KMS-11 (cell line): ENCODE data around the gene NKX1-2.

ENCODE experiments used
- H2AFZ ChIP-seq: fragments of 200-600 bp; sonication (generic); 2 replicates; pipeline ENCODE4 v1.6.1; 2016; ENCODE audit warnings: antibody characterized with exemption, mixed run types, low read depth
- H3K27ac ChIP-seq: fragments of 200-600 bp; sonication (generic); 2 replicates; pipeline ENCODE4 v1.6.1; 2016; ENCODE audit warnings: mild to moderate bottlenecking, mixed run types
- H3K27me3 ChIP-seq: fragments of 200-600 bp; sonication (generic); 2 replicates; pipeline ENCODE4 v1.6.1; 2017; ENCODE audit warnings: mild to moderate bottlenecking, low read depth, mixed run types, moderate library complexity; ENCODE audit not compliant: insufficient read depth
- H3K36me3 ChIP-seq: fragments of 200-600 bp; sonication (generic); 2 replicates; pipeline ENCODE4 v1.6.1; 2017; ENCODE audit warnings: mild to moderate bottlenecking, mixed run types; ENCODE audit not compliant: insufficient read depth
- H3K4me1 ChIP-seq: fragments of 200-600 bp; sonication (generic); 2 replicates; pipeline ENCODE4 v1.6.1; 2016; ENCODE audit warnings: mild to moderate bottlenecking, low read depth, mixed run types; ENCODE audit not compliant: poor library complexity, severe bottlenecking
- H3K4me2 ChIP-seq: fragments of 200-600 bp; sonication (generic); 2 replicates; pipeline ENCODE4 v1.7.0; 2016; ENCODE audit warnings: mild to moderate bottlenecking, mixed run types
- H3K4me3 ChIP-seq: fragments of 200-600 bp; sonication (generic); IDR thresholded peaks from 2 replicates; pipeline ENCODE4 v1.6.1; 2017; ENCODE audit warnings: low read depth, low read length, mixed read lengths; ENCODE audit not compliant: insufficient read depth
- H3K79me2 ChIP-seq: fragments of 200-600 bp; sonication (generic); 2 replicates; pipeline ENCODE4 v1.6.1; 2016; ENCODE audit warnings: low read depth, mixed run types; ENCODE audit not compliant: insufficient read depth
- H3K9ac ChIP-seq: fragments of 200-600 bp; sonication (generic); 2 replicates; pipeline ENCODE4 v1.6.1; 2016; ENCODE audit warnings: mild to moderate bottlenecking, mixed run types
- H4K20me1 ChIP-seq: fragments of 200-600 bp; sonication (generic); 2 replicates; pipeline ENCODE4 v1.6.1; 2016; ENCODE audit warnings: mild to moderate bottlenecking, mixed run types; ENCODE audit not compliant: insufficient read depth
- TF ChIP-seq, protein P1 (sequence below): fragments of 200-600 bp; sonication (generic); conservative IDR thresholded peaks from 2 replicates; pipeline ENCODE4 v1.6.1; 2017; ENCODE audit warnings: low read depth, mild to moderate bottlenecking, antibody characterized with exemption, low read length, moderate library complexity, mixed read lengths

The NKX1-2 gene

DNA sequence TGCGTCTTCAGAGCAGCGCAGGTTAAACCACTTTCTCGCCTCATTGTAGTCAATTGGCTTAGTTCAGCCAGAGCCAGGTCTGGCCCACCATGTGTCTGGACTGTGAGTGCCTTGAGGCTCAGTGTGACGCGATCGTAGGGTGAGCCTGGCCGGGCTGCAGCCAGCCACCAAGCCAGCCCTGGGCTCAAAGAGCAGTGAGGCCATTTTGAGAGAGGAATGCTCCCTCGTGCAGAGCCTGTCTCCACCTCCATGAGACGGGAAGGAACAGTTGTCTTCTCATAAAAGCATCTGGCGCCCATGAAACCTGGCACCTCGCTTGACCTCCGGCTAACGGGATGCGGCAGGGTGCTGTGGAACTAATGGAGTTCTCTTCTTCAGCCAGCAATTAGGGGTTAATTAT is 46.3 kb upstream of the NKX1-2 start:
- Histone ChIP-seq H3K9ac (no peak overlapping the region), H3K27ac (no peak overlapping the region), H3K4me1 (no peaks in the 10 kb centered on the region), H4K20me1 (no peaks in the 10 kb centered on the region), H3K27me3 (no peaks in the 10 kb centered on the region), H3K4me3 (no peak overlapping the region), H2AFZ (no peak overlapping the region), H3K36me3 (no peaks in the 10 kb centered on the region), H3K4me2 (no peak overlapping the region), H3K79me2 (no peaks in the 10 kb centered on the region)
- TF ChIP-seq, protein P1, sequence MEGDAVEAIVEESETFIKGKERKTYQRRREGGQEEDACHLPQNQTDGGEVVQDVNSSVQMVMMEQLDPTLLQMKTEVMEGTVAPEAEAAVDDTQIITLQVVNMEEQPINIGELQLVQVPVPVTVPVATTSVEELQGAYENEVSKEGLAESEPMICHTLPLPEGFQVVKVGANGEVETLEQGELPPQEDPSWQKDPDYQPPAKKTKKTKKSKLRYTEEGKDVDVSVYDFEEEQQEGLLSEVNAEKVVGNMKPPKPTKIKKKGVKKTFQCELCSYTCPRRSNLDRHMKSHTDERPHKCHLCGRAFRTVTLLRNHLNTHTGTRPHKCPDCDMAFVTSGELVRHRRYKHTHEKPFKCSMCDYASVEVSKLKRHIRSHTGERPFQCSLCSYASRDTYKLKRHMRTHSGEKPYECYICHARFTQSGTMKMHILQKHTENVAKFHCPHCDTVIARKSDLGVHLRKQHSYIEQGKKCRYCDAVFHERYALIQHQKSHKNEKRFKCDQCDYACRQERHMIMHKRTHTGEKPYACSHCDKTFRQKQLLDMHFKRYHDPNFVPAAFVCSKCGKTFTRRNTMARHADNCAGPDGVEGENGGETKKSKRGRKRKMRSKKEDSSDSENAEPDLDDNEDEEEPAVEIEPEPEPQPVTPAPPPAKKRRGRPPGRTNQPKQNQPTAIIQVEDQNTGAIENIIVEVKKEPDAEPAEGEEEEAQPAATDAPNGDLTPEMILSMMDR = no peak

DNA sequence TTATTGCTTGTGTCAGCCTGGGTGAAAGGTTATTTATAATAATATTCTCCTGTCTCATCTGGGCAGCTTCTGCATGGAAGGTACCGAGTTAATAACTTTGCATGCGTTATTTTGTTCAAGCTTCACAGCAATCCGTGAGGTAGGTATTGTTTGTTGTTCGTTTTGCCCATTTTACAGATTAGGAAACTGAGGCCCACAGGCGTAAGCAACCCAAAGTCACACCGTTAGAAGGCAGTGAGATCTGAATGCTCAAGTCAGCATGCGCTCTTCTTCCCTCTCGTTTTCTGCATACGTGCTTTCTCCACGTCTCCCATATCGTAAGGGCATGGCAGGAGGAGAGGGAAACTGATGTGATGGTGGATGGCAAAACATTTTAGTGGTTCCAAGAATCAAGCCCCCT is 45.9 kb upstream of the NKX1-2 start:
- Histone ChIP-seq H2AFZ (no peak overlapping the region), H3K4me1 (no peaks in the 10 kb centered on the region), H3K4me3 (no peak overlapping the region), H4K20me1 (no peaks in the 10 kb centered on the region), H3K79me2 (no peaks in the 10 kb centered on the region), H3K9ac (no peak overlapping the region), H3K4me2 (no peak overlapping the region), H3K36me3 (no peaks in the 10 kb centered on the region), H3K27me3 (no peaks in the 10 kb centered on the region), H3K27ac (no peak overlapping the region)
- TF ChIP-seq, protein P1 = no peak

DNA sequence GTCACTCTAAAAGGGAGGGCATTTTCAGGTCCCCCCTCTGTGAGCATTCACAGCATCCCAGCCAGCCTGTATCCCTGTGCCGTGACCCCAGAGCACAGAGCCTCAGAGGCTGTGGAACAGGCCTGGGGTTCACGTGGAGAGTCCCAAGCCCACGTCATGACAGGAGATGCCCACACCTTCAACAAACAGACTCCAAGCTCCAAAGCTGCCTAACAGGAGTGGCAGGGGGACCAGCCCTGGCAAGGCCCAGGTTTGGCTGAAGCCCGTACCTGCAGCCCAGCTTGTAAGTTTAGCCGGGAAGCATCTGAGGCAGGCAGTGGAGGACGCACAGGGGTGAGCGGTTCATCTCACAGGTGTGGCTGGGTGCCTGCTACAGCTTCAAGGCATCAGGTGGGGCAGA is 45.3 kb upstream of the NKX1-2 start:
- no peaks in the 10 kb centered on the region for H4K20me1 ChIP-seq
- no peak overlapping the region for H3K4me2 ChIP-seq
- no peaks in the 10 kb centered on the region for H3K27me3 ChIP-seq
- H3K79me2 ChIP-seq = no peaks in the 10 kb centered on the region
- no peak overlapping the region for H2AFZ ChIP-seq
- no peak overlapping the region for H3K4me3 ChIP-seq
- TF ChIP-seq, protein P1 = no peak
- H3K27ac ChIP-seq = no peak overlapping the region
- H3K36me3 ChIP-seq = no peaks in the 10 kb centered on the region
- H3K9ac ChIP-seq = no peak overlapping the region
- H3K4me1 ChIP-seq = no peaks in the 10 kb centered on the region

GRCh38 chr10:124494046-124494807 is 44.4 kb upstream of the NKX1-2 start:
- no peak overlapping the region for H3K9ac ChIP-seq
- no peak overlapping the region for H3K4me3 ChIP-seq
- H3K36me3 ChIP-seq = no peaks in the 10 kb centered on the region
- no peak overlapping the region for H3K27ac ChIP-seq
- no peak overlapping the region for H3K4me2 ChIP-seq
- H3K79me2 ChIP-seq = no peaks in the 10 kb centered on the region
- H3K4me1 ChIP-seq = no peaks in the 10 kb centered on the region
- TF ChIP-seq, protein P1 = no peak
- no peaks in the 10 kb centered on the region for H4K20me1 ChIP-seq
- H2AFZ ChIP-seq = no peak overlapping the region
- no peaks in the 10 kb centered on the region for H3K27me3 ChIP-seq
